ENCODE data around the gene SYNE3. TPM values are rescaled to one million over a fixed set of nuclear protein-coding genes. Genes with fewer than 3 reads are reported as not detected.

SYNE3 gene
- total and polyA plus RNA-seq, 10 of the 15 experiments (the other 5 are each of a cell fraction or from before 2014, with no cell fraction given) = 1.4 to 44.1 (median 13.4) TPM

GRCh38 chr14:95534299-95535225, 18.1 kb upstream of the SYNE3 start, which contains the start of gene GLRX5 (continued):
- TF ChIP-seq, protein P1, sequence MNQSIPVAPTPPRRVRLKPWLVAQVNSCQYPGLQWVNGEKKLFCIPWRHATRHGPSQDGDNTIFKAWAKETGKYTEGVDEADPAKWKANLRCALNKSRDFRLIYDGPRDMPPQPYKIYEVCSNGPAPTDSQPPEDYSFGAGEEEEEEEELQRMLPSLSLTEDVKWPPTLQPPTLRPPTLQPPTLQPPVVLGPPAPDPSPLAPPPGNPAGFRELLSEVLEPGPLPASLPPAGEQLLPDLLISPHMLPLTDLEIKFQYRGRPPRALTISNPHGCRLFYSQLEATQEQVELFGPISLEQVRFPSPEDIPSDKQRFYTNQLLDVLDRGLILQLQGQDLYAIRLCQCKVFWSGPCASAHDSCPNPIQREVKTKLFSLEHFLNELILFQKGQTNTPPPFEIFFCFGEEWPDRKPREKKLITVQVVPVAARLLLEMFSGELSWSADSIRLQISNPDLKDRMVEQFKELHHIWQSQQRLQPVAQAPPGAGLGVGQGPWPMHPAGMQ (IDR thresholded peaks at IDR 0.05; ENCODE audit: borderline replicate concordance) = no peak
- TF ChIP-seq CREM (IDR thresholded peaks at IDR 0.05; ENCODE audit: low read depth) (peak; percentile 80), IKZF1 (conservative IDR thresholded peaks at IDR 0.05) (peak; percentile 91), DPF2 (IDR thresholded peaks at IDR 0.05) (peak; percentile 96), EED (IDR thresholded peaks at IDR 0.05; ENCODE audit: low read depth) (peak; percentile 76), LARP7 (IDR thresholded peaks at IDR 0.05) (peak; percentile 56), STAT1 (conservative IDR thresholded peaks at IDR 0.05) (no peak), EP300 (IDR thresholded peaks at IDR 0.05; ENCODE audit: borderline replicate concordance in 1 of 2, control insufficient read depth in 1 of 2, low read depth in 2 of 2, low read length in 2 of 2) (no peak), SIN3A (IDR thresholded peaks at IDR 0.05; ENCODE audit: low read depth, low read length) (peak; percentile 77; the same call in 1 of the 2 replicates), NKRF (conservative IDR thresholded peaks at IDR 0.05) (peak; percentile 99), IRF3 (IDR thresholded peaks at IDR 0.05) (peak; percentile 99), CBX3 (IDR thresholded peaks at IDR 0.05; ENCODE audit: borderline replicate concordance, low read depth) (no peak), POU2F2 (IDR thresholded peaks at IDR 0.05; ENCODE audit: borderline replicate concordance, low read depth, low read length) (peak; percentile 61; the same call in 2 of the 3 replicates)
- TF ChIP-seq, protein P2, sequence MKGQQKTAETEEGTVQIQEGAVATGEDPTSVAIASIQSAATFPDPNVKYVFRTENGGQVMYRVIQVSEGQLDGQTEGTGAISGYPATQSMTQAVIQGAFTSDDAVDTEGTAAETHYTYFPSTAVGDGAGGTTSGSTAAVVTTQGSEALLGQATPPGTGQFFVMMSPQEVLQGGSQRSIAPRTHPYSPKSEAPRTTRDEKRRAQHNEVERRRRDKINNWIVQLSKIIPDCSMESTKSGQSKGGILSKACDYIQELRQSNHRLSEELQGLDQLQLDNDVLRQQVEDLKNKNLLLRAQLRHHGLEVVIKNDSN (IDR thresholded peaks at IDR 0.05; ENCODE audit: borderline replicate concordance, extremely low read length, insufficient read depth, low read depth, low read length) = no peak
- TF ChIP-seq, protein P3, sequence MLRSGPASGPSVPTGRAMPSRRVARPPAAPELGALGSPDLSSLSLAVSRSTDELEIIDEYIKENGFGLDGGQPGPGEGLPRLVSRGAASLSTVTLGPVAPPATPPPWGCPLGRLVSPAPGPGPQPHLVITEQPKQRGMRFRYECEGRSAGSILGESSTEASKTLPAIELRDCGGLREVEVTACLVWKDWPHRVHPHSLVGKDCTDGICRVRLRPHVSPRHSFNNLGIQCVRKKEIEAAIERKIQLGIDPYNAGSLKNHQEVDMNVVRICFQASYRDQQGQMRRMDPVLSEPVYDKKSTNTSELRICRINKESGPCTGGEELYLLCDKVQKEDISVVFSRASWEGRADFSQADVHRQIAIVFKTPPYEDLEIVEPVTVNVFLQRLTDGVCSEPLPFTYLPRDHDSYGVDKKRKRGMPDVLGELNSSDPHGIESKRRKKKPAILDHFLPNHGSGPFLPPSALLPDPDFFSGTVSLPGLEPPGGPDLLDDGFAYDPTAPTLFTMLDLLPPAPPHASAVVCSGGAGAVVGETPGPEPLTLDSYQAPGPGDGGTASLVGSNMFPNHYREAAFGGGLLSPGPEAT (IDR thresholded peaks at IDR 0.05; ENCODE audit: low read depth) = peak; percentile 69; the same call in 1 of the 2 replicates
- TF ChIP-seq, protein P4, sequence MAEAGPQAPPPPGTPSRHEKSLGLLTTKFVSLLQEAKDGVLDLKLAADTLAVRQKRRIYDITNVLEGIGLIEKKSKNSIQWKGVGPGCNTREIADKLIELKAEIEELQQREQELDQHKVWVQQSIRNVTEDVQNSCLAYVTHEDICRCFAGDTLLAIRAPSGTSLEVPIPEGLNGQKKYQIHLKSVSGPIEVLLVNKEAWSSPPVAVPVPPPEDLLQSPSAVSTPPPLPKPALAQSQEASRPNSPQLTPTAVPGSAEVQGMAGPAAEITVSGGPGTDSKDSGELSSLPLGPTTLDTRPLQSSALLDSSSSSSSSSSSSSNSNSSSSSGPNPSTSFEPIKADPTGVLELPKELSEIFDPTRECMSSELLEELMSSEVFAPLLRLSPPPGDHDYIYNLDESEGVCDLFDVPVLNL (IDR thresholded peaks at IDR 0.05; ENCODE audit: low read depth, low read length) = 0 out of 2 replicates have a peak, but pooled peaks have one; percentile 29
- TF ChIP-seq, protein P5, sequence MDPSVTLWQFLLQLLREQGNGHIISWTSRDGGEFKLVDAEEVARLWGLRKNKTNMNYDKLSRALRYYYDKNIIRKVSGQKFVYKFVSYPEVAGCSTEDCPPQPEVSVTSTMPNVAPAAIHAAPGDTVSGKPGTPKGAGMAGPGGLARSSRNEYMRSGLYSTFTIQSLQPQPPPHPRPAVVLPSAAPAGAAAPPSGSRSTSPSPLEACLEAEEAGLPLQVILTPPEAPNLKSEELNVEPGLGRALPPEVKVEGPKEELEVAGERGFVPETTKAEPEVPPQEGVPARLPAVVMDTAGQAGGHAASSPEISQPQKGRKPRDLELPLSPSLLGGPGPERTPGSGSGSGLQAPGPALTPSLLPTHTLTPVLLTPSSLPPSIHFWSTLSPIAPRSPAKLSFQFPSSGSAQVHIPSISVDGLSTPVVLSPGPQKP (IDR thresholded peaks at IDR 0.05; ENCODE audit: low read depth, low read length) = peak; percentile 80; the same call in 1 of the 2 replicates

Measured in GM12878 (cell line).